H1 (cell line): ENCODE measurements around the gene ANKLE1. TPM values are rescaled to one million over a fixed set of nuclear protein-coding genes. Genes with fewer than 3 reads are reported as not detected.

Experiments used
- CTCF ChIA-PET: fragments of 300-600 bp; sonication (Branson Sonifier 250); formaldehyde crosslinking; loops from one replicate; lab custom pipeline; 2021; ENCODE audit not compliant: partially characterized antibody; lab: Charles Lee
- POLR2A ChIA-PET: fragments of 300-600 bp; sonication (Branson Sonifier 250); formaldehyde crosslinking; loops from one replicate; lab custom pipeline; 2021; ENCODE audit warnings: inconsistent platforms; ENCODE audit not compliant: partially characterized antibody; lab: Charles Lee
- DNase-seq, 2 experiments: peaks; one replicate each; pipeline versions ENCODE4 v3.0.0 to v3.0.0-alpha.2; 2010 to 2022; ENCODE audit warnings: low spot score in 2 of 2, low read depth in 1 of 2, mixed read lengths in 1 of 2
- FAIRE-seq: peaks from 2 replicates; lab custom pipeline; 2011; peaks lifted over from hg19 to GRCh38; lab: Jason Lieb, UNC
- H2AFZ ChIP-seq: 2 replicates; pipeline ENCODE4 v1.8.1; 2012; ENCODE audit warnings: low read length, inconsistent platforms
- H2AK5ac ChIP-seq: 2 replicates; pipeline ENCODE4 v1.6.1; 2013; ENCODE audit warnings: low read depth, low read length
- H2BK120ac ChIP-seq: replicated peaks from 2 replicates; pipeline ENCODE3; 2013; ENCODE audit warnings: low read depth, low read length, inconsistent platforms
- H2BK12ac ChIP-seq: 2 replicates; pipeline ENCODE4 v1.6.1; 2013; ENCODE audit warnings: low read depth, low read length
- H2BK15ac ChIP-seq: 2 replicates; pipeline ENCODE4 v1.6.1; 2013; ENCODE audit warnings: low read length
- H2BK20ac ChIP-seq: 2 replicates; pipeline ENCODE4 v1.6.1; 2013; ENCODE audit warnings: low read length
- H2BK5ac ChIP-seq: 2 replicates; pipeline ENCODE4 v1.6.1; 2013; ENCODE audit warnings: low read depth, low read length
- H3K14ac ChIP-seq: 2 replicates; pipeline ENCODE4 v1.6.1; 2013; ENCODE audit warnings: inconsistent platforms; ENCODE audit not compliant: insufficient read length
- H3K18ac ChIP-seq: 2 replicates; pipeline ENCODE4 v1.6.1; 2013; ENCODE audit warnings: low read length; ENCODE audit errors: extremely low read depth
- H3K23ac ChIP-seq: 2 replicates; pipeline ENCODE4 v1.6.1; 2013; ENCODE audit warnings: inconsistent platforms; ENCODE audit not compliant: insufficient read length
- H3K23me2 ChIP-seq: 2 replicates; pipeline ENCODE4 v1.6.1; 2013; ENCODE audit warnings: low read depth, low read length
- H3K27ac ChIP-seq: 2 replicates; pipeline ENCODE4 v1.6.1; 2011; ENCODE audit warnings: low read depth, low read length, inconsistent platforms
- H3K27me3 ChIP-seq, 4 experiments: replicated peaks in 1 of 4; 1 replicate in 1 of 4; 2 replicates in 3 of 4; pipeline versions ENCODE4 v1.6.1 to v1.8.1; 2011 to 2013; ENCODE audit warnings: low read length in 3 of 4, mild to moderate bottlenecking in 3 of 4, inconsistent platforms in 2 of 4, mixed read lengths in 2 of 4, moderate library complexity in 1 of 4; ENCODE audit not compliant: control insufficient read depth in 3 of 4, insufficient read depth in 3 of 4; ENCODE audit errors: extremely low read depth in 1 of 4
- H3K36me3 ChIP-seq, 4 experiments: 2 replicates each; pipeline versions ENCODE4 v1.6.1 to v1.8.1; 2011 to 2013; ENCODE audit warnings: mild to moderate bottlenecking in 4 of 4, low read length in 3 of 4, moderate library complexity in 2 of 4, control low read depth in 1 of 4, inconsistent platforms in 1 of 4; ENCODE audit not compliant: insufficient read depth in 4 of 4, control insufficient read depth in 2 of 4
- H3K4ac ChIP-seq: replicated peaks from 2 replicates; pipeline ENCODE3; 2013; ENCODE audit warnings: low read length, low read depth, mixed read lengths, inconsistent platforms; ENCODE audit not compliant: insufficient read length
- H3K4me1 ChIP-seq, 4 experiments: replicated peaks in 1 of 4; 1 replicate in 1 of 4; 2 replicates in 3 of 4; pipeline versions ENCODE4 v1.6.1 to v1.8.1; 2011 to 2013; ENCODE audit warnings: low read length in 3 of 4, inconsistent platforms in 2 of 4, mixed read lengths in 1 of 4; ENCODE audit not compliant: insufficient read depth in 4 of 4, control insufficient read depth in 3 of 4
- H3K4me2 ChIP-seq, 2 experiments: 2 replicates each; pipeline versions ENCODE4 v1.6.1 to v1.8.1; 2011 to 2013; ENCODE audit warnings: low read depth in 2 of 2, low read length in 2 of 2, control low read depth in 1 of 2, inconsistent platforms in 1 of 2, mild to moderate bottlenecking in 1 of 2; ENCODE audit not compliant: insufficient read depth in 1 of 2
- H3K4me3 ChIP-seq, 4 experiments: fragments of 200-600, 300-600 bp in 1 of 4; sonication (generic), shearing (Covaris generic), sonication (Bioruptor Twin) in 1 of 4; 2 replicates each; pipeline versions ENCODE4 v1.5.1 to v1.8.1; 2011 to 2016; ENCODE audit warnings: low read length in 4 of 4, low read depth in 3 of 4, control low read depth in 2 of 4, inconsistent platforms in 2 of 4, mild to moderate bottlenecking in 2 of 4, mixed read lengths in 1 of 4, moderate library complexity in 1 of 4; ENCODE audit not compliant: insufficient read depth in 2 of 4; ENCODE audit errors: extremely low read depth in 1 of 4
- H3K56ac ChIP-seq: replicated peaks from 2 replicates; pipeline ENCODE3; 2013; ENCODE audit warnings: low read depth, mild to moderate bottlenecking, mixed read lengths, low read length, inconsistent platforms; ENCODE audit not compliant: insufficient read length
- H3K79me1 ChIP-seq: 2 replicates; pipeline ENCODE4 v1.6.1; 2013; ENCODE audit warnings: low read depth, low read length, control low read depth
- H3K79me2 ChIP-seq, 2 experiments: 2 replicates each; pipeline versions ENCODE4 v1.6.1 to v1.8.1; 2012 to 2013; ENCODE audit warnings: low read length in 2 of 2, mild to moderate bottlenecking in 2 of 2, inconsistent platforms in 1 of 2; ENCODE audit not compliant: insufficient read depth in 2 of 2, control insufficient read depth in 1 of 2
- H3K9ac ChIP-seq, 4 experiments: replicated peaks in 1 of 4; 1 replicate in 1 of 4; 2 replicates in 3 of 4; pipeline versions ENCODE4 v1.6.1 to v1.8.1; 2011 to 2013; ENCODE audit warnings: low read depth in 3 of 4, low read length in 3 of 4, control low read depth in 2 of 4, mild to moderate bottlenecking in 2 of 4, moderate library complexity in 2 of 4, inconsistent platforms in 1 of 4; ENCODE audit errors: extremely low read depth in 1 of 4
- H3K9me3 ChIP-seq, 2 experiments: 2 replicates each; pipeline versions ENCODE4 v1.6.1 to v1.8.1; 2012 to 2013; ENCODE audit warnings: mild to moderate bottlenecking in 2 of 2, moderate library complexity in 2 of 2, control low read depth in 1 of 2, inconsistent platforms in 1 of 2, low read depth in 1 of 2, low read length in 1 of 2, mixed read lengths in 1 of 2; ENCODE audit not compliant: insufficient read depth in 2 of 2
- H4K20me1 ChIP-seq, 2 experiments: replicated peaks in 1 of 2; 2 replicates each; pipeline versions ENCODE3 to v1.8.1; 2011 to 2013; ENCODE audit warnings: inconsistent platforms in 2 of 2, low read length in 2 of 2, mild to moderate bottlenecking in 1 of 2; ENCODE audit not compliant: insufficient read depth in 2 of 2, control insufficient read depth in 1 of 2
- H4K5ac ChIP-seq: 2 replicates; pipeline ENCODE4 v1.6.1; 2013; ENCODE audit warnings: low read length, low read depth, mixed read lengths, inconsistent platforms; ENCODE audit not compliant: insufficient read length
- H4K8ac ChIP-seq: 2 replicates; pipeline ENCODE4 v1.8.0; 2013; ENCODE audit warnings: mild to moderate bottlenecking, moderate library complexity, low read length, inconsistent platforms; ENCODE audit not compliant: insufficient read depth; ENCODE audit errors: extremely low read depth
- H4K91ac ChIP-seq: replicated peaks from 2 replicates; pipeline ENCODE3; 2013; ENCODE audit warnings: low read length, mixed read lengths, inconsistent platforms; ENCODE audit not compliant: insufficient read length
- CBX5 ChIP-seq: fragments of 300-800, 300-1000 bp; sonication (generic); IDR thresholded peaks from 2 replicates; pipeline ENCODE4 v1.7.1; 2016; ENCODE audit warnings: antibody characterized with exemption, low read length, low read depth
- EZH2 ChIP-seq: fragments of 200-600 bp; sonication (generic); IDR thresholded peaks from 2 replicates; pipeline ENCODE4 v1.7.1; 2012; ENCODE audit warnings: low read depth, mild to moderate bottlenecking, moderate library complexity, low read length, inconsistent platforms; ENCODE audit not compliant: severe bottlenecking
- GABPA ChIP-seq: IDR thresholded peaks from 2 replicates; pipeline ENCODE4 v1.6.1; 2011; ENCODE audit warnings: mild to moderate bottlenecking, low read length, moderate library complexity, borderline replicate concordance; ENCODE audit not compliant: insufficient read depth
- HDAC2 ChIP-seq, 2 experiments: fragments of 300-600 bp in 1 of 2; sonication (generic) in 1 of 2; IDR thresholded peaks; 2 replicates each; pipeline ENCODE4 v1.6.1; 2011 to 2012; ENCODE audit warnings: low read depth in 2 of 2, low read length in 2 of 2, mild to moderate bottlenecking in 2 of 2, moderate library complexity in 2 of 2, borderline replicate concordance in 1 of 2, inconsistent platforms in 1 of 2
- POLR2AphosphoS5 ChIP-seq: IDR thresholded peaks from 2 replicates; pipeline ENCODE4 v1.6.1; 2011; ENCODE audit warnings: low read depth, low read length
- RBBP5 ChIP-seq: IDR thresholded peaks from 2 replicates; pipeline ENCODE4 v1.7.1; 2012; ENCODE audit warnings: low read depth, mild to moderate bottlenecking, inconsistent platforms, low read length, moderate library complexity, borderline replicate concordance
- YY1 ChIP-seq: IDR thresholded peaks from 2 replicates; pipeline ENCODE4 v1.6.1; 2011; ENCODE audit warnings: low read depth, mild to moderate bottlenecking, low read length
- WGBS, 2 experiments: shearing (Covaris generic) in 1 of 2; methylation state at CpG; one replicate each; pipeline versions ENCODE4 v1.1.6 to v1.1.7; 2013 to 2015; ENCODE audit warnings: low lambda C conversion rate in 2 of 2, mixed read lengths in 2 of 2, inconsistent platforms in 1 of 2, low coverage in 1 of 2, missing lambda C conversion rate in 1 of 2; ENCODE audit not compliant: insufficient replicate concordance in 2 of 2, insufficient coverage in 1 of 2, insufficient read length in 1 of 2; ENCODE audit errors: extremely low coverage in 1 of 2, missing lambda C conversion rate in 1 of 2; 5-methylcytosine and 5-hydroxymethylcytosine counted together
- polyA plus RNA-seq, 7 experiments: library from polyadenylated mRNA; depleted of rRNA in 3 of 7; stranded (reverse) in 5 of 7; unstranded in 2 of 7; fragments of >200 nt in 5 of 7; fragments of 200-250 nt in 2 of 7; gene quantifications; 1 replicate in 5 of 7; 2 replicates in 1 of 7; 4 replicates in 1 of 7; pipeline versions ENCODE4 v1.2.1 to v1.2.3, GENCODE V29; 2011 to 2013; ENCODE audit warnings: missing spikeins in 2 of 7, mixed read lengths in 2 of 7
- total RNA-seq: library from RNA; stranded (reverse); fragmentation: NEBNext Ultra II Directional; extraction: Animal tissue kit (Norgen Biotek cat#: 25700); gene quantifications from 2 replicates; pipeline ENCODE4 v1.2.1, GENCODE V29; 2021
- TF ChIP-seq, protein P1 (sequence below): IDR thresholded peaks from 2 replicates; pipeline ENCODE4 v1.6.1; 2012; ENCODE audit warnings: inconsistent platforms

ANKLE1 gene
- total and polyA plus RNA-seq, 2 of the 8 experiments (the other 6 are each of a cell fraction or from before 2014, with no cell fraction given), result 6.1 to 9.6 TPM

DNA sequence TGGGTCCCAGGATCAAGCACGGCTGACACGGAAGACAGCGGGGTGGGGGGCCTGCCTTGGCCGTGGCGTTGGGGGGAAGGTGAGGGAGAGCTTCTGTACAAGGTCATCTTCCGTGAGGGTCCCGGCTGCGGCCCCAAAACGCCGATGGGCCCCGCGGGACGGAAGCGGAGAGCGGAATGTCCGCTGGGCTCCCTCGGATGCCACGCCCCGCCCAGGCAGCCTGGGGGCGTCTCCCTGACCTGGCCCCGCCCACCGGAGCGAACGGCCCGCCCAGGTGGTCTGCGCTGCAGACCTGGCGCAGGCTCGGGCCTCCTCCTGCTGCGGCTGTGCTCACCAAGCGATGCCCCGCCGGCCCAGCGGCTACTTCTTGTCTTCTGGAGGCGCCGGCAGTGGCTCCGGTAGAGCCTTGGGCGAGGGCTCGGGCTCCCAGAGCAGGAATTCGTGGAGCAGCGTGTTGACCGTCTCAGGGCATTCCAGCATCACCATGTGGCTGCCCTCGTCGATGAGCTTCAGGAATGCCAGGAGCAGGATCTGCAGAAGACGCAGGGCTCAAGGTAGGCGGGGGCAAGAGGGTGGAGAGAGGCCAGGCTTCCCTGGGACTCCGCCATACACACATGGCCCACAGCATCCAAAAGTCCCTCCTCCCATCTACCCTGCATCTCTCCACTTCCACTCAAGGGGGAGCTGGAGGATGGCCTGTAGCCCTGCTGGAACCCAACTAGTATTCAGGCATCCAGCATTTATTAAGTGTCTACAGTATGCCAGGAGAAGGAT, 10.8 kb downstream of the ANKLE1 start:
- Histone ChIP-seq H3K9ac (peak overlapping the region in 3 of 4 experiments; percentile 47 to 74 (median 48); a peak in 6 of 7 replicates), H3K23ac (no peak overlapping the region), H3K79me2 (peaks cover 0 to 6% of the 10 kb centered on the region in 2 experiments; a peak in 1 of 4 replicates), H2BK120ac (no peak overlapping the region), H3K36me3 (peaks cover 0 to 5% (median 1%) of the 10 kb centered on the region in 4 experiments; a peak in 2 of 8 replicates), H4K20me1 (peaks cover 0 to 8% of the 10 kb centered on the region in 2 experiments), H3K18ac (peak overlapping the region; percentile 91), H3K14ac (no peak overlapping the region), H2BK20ac (no peak overlapping the region), H3K9me3 (no peaks in the 10 kb centered on the region), H3K4me1 (peaks cover 0 to 5% (median 4%) of the 10 kb centered on the region in 4 experiments; a peak in 5 of 7 replicates), H3K79me1 (peaks cover 7% of the 10 kb centered on the region), H3K4ac (no peak overlapping the region), H2BK12ac (peak overlapping the region; percentile 27; the same call in 1 of the 2 replicates), H3K56ac (peak overlapping the region; percentile 94), H3K23me2 (peaks cover 5% of the 10 kb centered on the region; the same call in 1 of the 2 replicates), H2AFZ (0 out of 2 replicates have a peak overlapping the region, but pooled peaks have one; percentile 47), H4K91ac (peak overlapping the region; percentile 85), H4K8ac (peak overlapping the region; percentile 91; the same call in 1 of the 2 replicates), H2AK5ac (no peak overlapping the region), H3K27ac (peak overlapping the region; percentile 79), H3K27me3 (no peaks in the 10 kb centered on the region), H2BK15ac (0 out of 2 replicates have a peak overlapping the region, but pooled peaks have one; percentile 66), H2BK5ac (peak overlapping the region; percentile 83), H3K4me2 (peak overlapping the region; percentile 49 to 75), H3K4me3 (peak overlapping the region; percentile 44 to 67 (median 58)), H4K5ac (peak overlapping the region; percentile 18)
- peak; percentile 70 for FAIRE-seq
- ChIA-PET CTCF (interaction anchor here (0.6 to 2.5 kb wide), 11 partner anchors 9 to 216 kb away, joined by 3 to 29 read pairs (median 4); partner anchors contain the start of genes ABHD8, DDA1 and MRPL34), POLR2A (interaction anchor here (0.6 to 4.8 kb wide), 33 partner anchors 8 to 436 kb away, joined by 3 to 67 read pairs (median 3); partner anchors contain the start of genes ABHD8, ANO8, BABAM1 and DDA1)
- WGBS, 2 experiments, result 3% methylated on average over 26 of the region's 46 CpGs; no CpG with 5 or more reads in 1 of the 2 experiments
- DNase-seq, result peak; percentile 82 to 98
- TF ChIP-seq, protein P1, sequence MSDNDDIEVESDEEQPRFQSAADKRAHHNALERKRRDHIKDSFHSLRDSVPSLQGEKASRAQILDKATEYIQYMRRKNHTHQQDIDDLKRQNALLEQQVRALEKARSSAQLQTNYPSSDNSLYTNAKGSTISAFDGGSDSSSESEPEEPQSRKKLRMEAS, result peak; percentile 93
- TF ChIP-seq RBBP5, result peak; percentile 73
- no peak for TF ChIP-seq EZH2
- TF ChIP-seq GABPA, result 0 out of 2 replicates have a peak, but pooled peaks have one; percentile 29
- TF ChIP-seq HDAC2 (IDR thresholded peaks at IDR 0.05; ENCODE audit: borderline replicate concordance in 1 of 2, low read depth in 2 of 2, low read length in 2 of 2), result no peak; a peak in 1 of 4 replicates
- peak; percentile 64 for TF ChIP-seq YY1
- TF ChIP-seq CBX5, result no peak
- TF ChIP-seq POLR2AphosphoS5, result peak; percentile 83
